Activated T-helper 1 cell treated with anti-CD3 and anti-CD28 coated beads, Interleukin-12 subunit alpha, Interleukin-12 subunit beta, Interleukin-2, Interleukin-4 antibody, amounts not matched to agents 30 ng/mL and 10 ng/mL and 1 ng/mL, durations not matched to agents 14 hours and 24 hours and 36 hours (primary cell): Measurements from ENCODE around the gene CD44. TPM values are rescaled to one million over a fixed set of nuclear protein-coding genes. Genes with fewer than 3 reads are reported as not detected.

ENCODE experiments used
- DNase-seq: peaks from one replicate; pipeline ENCODE4 v3.0.0; 2021; ENCODE audit warnings: low spot score
- H3K27ac Mint-ChIP-seq: one replicate; pipeline ENCODE4 v1.8.0; 2021; ENCODE audit warnings: mild to moderate bottlenecking, mixed read lengths
- H3K27me3 Mint-ChIP-seq: one replicate; pipeline ENCODE4 v1.8.0; 2022; ENCODE audit warnings: mild to moderate bottlenecking, moderate library complexity, mixed read lengths; ENCODE audit not compliant: insufficient read depth
- H3K36me3 Mint-ChIP-seq: one replicate; pipeline ENCODE4 v1.8.0; 2021; ENCODE audit warnings: low read depth, mixed read lengths
- H3K4me1 Mint-ChIP-seq: one replicate; pipeline ENCODE4 v1.8.0; 2021; ENCODE audit warnings: low read depth, mixed read lengths
- H3K4me3 Mint-ChIP-seq: one replicate; pipeline ENCODE4 v1.8.0; 2021; ENCODE audit warnings: mild to moderate bottlenecking, moderate library complexity, mixed read lengths
- H3K9me3 Mint-ChIP-seq: one replicate; pipeline ENCODE4 v1.8.0; 2021; ENCODE audit warnings: mixed read lengths
- intact Hi-C: fragments of 100-400 bp; cut with micrococcal nuclease; formaldehyde crosslinking; loops from one replicate; pipeline ENCODE4 v1.15.1; 2024
- total RNA-seq: library from RNA; stranded (reverse); gene quantifications from 2 replicates; pipeline ENCODE4 v1.2.3, GENCODE V29; 2022

The CD44 gene
- total RNA-seq, 1 donor from 2014 or later, result 547 TPM

GRCh38 chr11:35135222-35135621 lies 3.7 kb upstream of the CD44 start:
- Mint-ChIP-seq H3K4me3 (no peak overlapping the region), H3K9me3 (no peaks in the 10 kb centered on the region), H3K4me1 (peaks cover 40% of the 10 kb centered on the region), H3K36me3 (peaks cover 10% of the 10 kb centered on the region), H3K27ac (no peak overlapping the region), H3K27me3 (peaks cover 4% of the 10 kb centered on the region)
- no peak for DNase-seq
- intact Hi-C loops, result no loop called here

GRCh38 chr11:35136311-35136710 lies 2.7 kb upstream of the CD44 start:
- intact Hi-C loops, result no loop called here
- Mint-ChIP-seq H3K9me3 (no peaks in the 10 kb centered on the region), H3K4me1 (peaks cover 46% of the 10 kb centered on the region), H3K27me3 (peaks cover 4% of the 10 kb centered on the region), H3K36me3 (peaks cover 17% of the 10 kb centered on the region), H3K27ac (no peak overlapping the region), H3K4me3 (no peak overlapping the region)
- DNase-seq, result no peak

- H3K27ac Mint-ChIP-seq, result peak overlapping the region; percentile 93
- intact Hi-C loops, result no loop called here
Measured at GRCh38 chr11:35138058-35138457, 913 bp upstream of the CD44 start.

GRCh38 chr11:35138606-35138942 lies 397 bp upstream of the CD44 start:
- Mint-ChIP-seq H3K4me3 (peak overlapping the region; percentile 97), H3K36me3 (peaks cover 31% of the 10 kb centered on the region)
- intact Hi-C loops, result no loop called here

More at GRCh38 chr11:35138058-35138457, 913 bp upstream of the CD44 start:
- Mint-ChIP-seq H3K36me3 (peaks cover 31% of the 10 kb centered on the region), H3K9me3 (no peaks in the 10 kb centered on the region), H3K4me1 (peaks cover 52% of the 10 kb centered on the region), H3K27me3 (no peaks in the 10 kb centered on the region), H3K4me3 (peak overlapping the region; percentile 97)
- no peak for DNase-seq

GRCh38 chr11:35139722-35140282 lies 831 bp downstream of the CD44 start:
- H3K36me3 Mint-ChIP-seq, result peaks cover 42% of the 10 kb centered on the region

More at GRCh38 chr11:35138606-35138942, 397 bp upstream of the CD44 start:
- H3K9me3 Mint-ChIP-seq, result no peaks in the 10 kb centered on the region
- H3K27me3 Mint-ChIP-seq, result no peaks in the 10 kb centered on the region
- DNase-seq, result no peak
- peaks cover 52% of the 10 kb centered on the region for H3K4me1 Mint-ChIP-seq
- H3K27ac Mint-ChIP-seq, result peak overlapping the region; percentile 93

GRCh38 chr11:35141071-35141470 lies 2.1 kb downstream of the CD44 start:
- intact Hi-C loops, result loop anchor here (10.0 kb wide), 2 partner anchors 896 to 1284 kb away; no protein-coding TSS in a partner anchor
- Mint-ChIP-seq H3K4me3 (peak overlapping the region; percentile 97), H3K4me1 (peaks cover 67% of the 10 kb centered on the region), H3K27ac (peak overlapping the region; percentile 93), H3K36me3 (peaks cover 53% of the 10 kb centered on the region), H3K27me3 (no peaks in the 10 kb centered on the region), H3K9me3 (no peaks in the 10 kb centered on the region)
- no peak for DNase-seq

More at GRCh38 chr11:35139722-35140282, 831 bp downstream of the CD44 start:
- Mint-ChIP-seq H3K27ac (peak overlapping the region; percentile 93), H3K27me3 (no peaks in the 10 kb centered on the region), H3K4me3 (peak overlapping the region; percentile 97), H3K4me1 (peaks cover 58% of the 10 kb centered on the region), H3K9me3 (no peaks in the 10 kb centered on the region)
- DNase-seq, result no peak
- intact Hi-C loops, result loop anchor here (1.0 to 10.0 kb wide), 5 partner anchors 14 to 1285 kb away; no protein-coding TSS in a partner anchor

GRCh38 chr11:35141571-35141971 lies 2.6 kb downstream of the CD44 start:
- Mint-ChIP-seq H3K9me3 (no peaks in the 10 kb centered on the region), H3K27me3 (no peaks in the 10 kb centered on the region), H3K4me3 (peak overlapping the region; percentile 97), H3K27ac (peak overlapping the region; percentile 93), H3K4me1 (peaks cover 72% of the 10 kb centered on the region), H3K36me3 (peaks cover 58% of the 10 kb centered on the region)
- no peak for DNase-seq
- intact Hi-C loops, result loop anchor here (10.0 kb wide), 2 partner anchors 897 to 1283 kb away; no protein-coding TSS in a partner anchor

GRCh38 chr11:35142481-35143075 lies 3.6 kb downstream of the CD44 start:
- intact Hi-C loops, result loop anchor here (2.0 to 10.0 kb wide), 3 partner anchors 784 to 1282 kb away; partner anchors contain the start of gene ABTB2
- peak overlapping the region; percentile 56 for H3K27ac Mint-ChIP-seq
- no peak for DNase-seq
- peak overlapping the region; percentile 97 for H3K4me3 Mint-ChIP-seq
- H3K36me3 Mint-ChIP-seq, result peaks cover 68% of the 10 kb centered on the region
- no peaks in the 10 kb centered on the region for H3K27me3 Mint-ChIP-seq
- no peaks in the 10 kb centered on the region for H3K9me3 Mint-ChIP-seq
- H3K4me1 Mint-ChIP-seq, result peaks cover 78% of the 10 kb centered on the region

GRCh38 chr11:35143297-35144135 lies 4.5 kb downstream of the CD44 start:
- Mint-ChIP-seq H3K4me1 (peaks cover 78% of the 10 kb centered on the region), H3K36me3 (peaks cover 73% of the 10 kb centered on the region), H3K27ac (peak overlapping the region; percentile 93), H3K9me3 (no peaks in the 10 kb centered on the region), H3K4me3 (peak overlapping the region; percentile 97), H3K27me3 (no peaks in the 10 kb centered on the region)
- no peak for DNase-seq
- intact Hi-C loops, result loop anchor here (1.0 to 10.0 kb wide), 6 partner anchors 60 to 1281 kb away; partner anchors contain the start of genes ABTB2, APIP and PDHX

GRCh38 chr11:35144136-35144741 lies 5.3 kb downstream of the CD44 start:
- peaks cover 80% of the 10 kb centered on the region for H3K36me3 Mint-ChIP-seq
- no peaks in the 10 kb centered on the region for H3K9me3 Mint-ChIP-seq
- intact Hi-C loops, result loop anchor here (1.0 to 10.0 kb wide), 5 partner anchors 61 to 1281 kb away; partner anchors contain the start of genes APIP and PDHX
- no peaks in the 10 kb centered on the region for H3K27me3 Mint-ChIP-seq
- peak overlapping the region; percentile 93 for H3K27ac Mint-ChIP-seq
- H3K4me3 Mint-ChIP-seq, result peak overlapping the region; percentile 97
- peaks cover 84% of the 10 kb centered on the region for H3K4me1 Mint-ChIP-seq
- DNase-seq, result peak; percentile 69

- Mint-ChIP-seq H3K27me3 (no peaks in the 10 kb centered on the region), H3K9me3 (no peaks in the 10 kb centered on the region), H3K36me3 (peaks cover 85% of the 10 kb centered on the region), H3K27ac (peak overlapping the region; percentile 93), H3K4me3 (peak overlapping the region; percentile 97), H3K4me1 (peaks cover 89% of the 10 kb centered on the region)
- no peak for DNase-seq
- intact Hi-C loops, result loop anchor here (1.0 to 10.0 kb wide), 5 partner anchors 62 to 1280 kb away; partner anchors contain the start of genes APIP and PDHX
Measured at GRCh38 chr11:35144806-35145205, 5.8 kb downstream of the CD44 start.

GRCh38 chr11:35145271-35145670 lies 6.3 kb downstream of the CD44 start:
- H3K9me3 Mint-ChIP-seq, result no peaks in the 10 kb centered on the region
- intact Hi-C loops, result loop anchor here (2.0 to 10.0 kb wide), 4 partner anchors 90 to 1280 kb away; partner anchors contain the start of genes APIP and PDHX
- H3K27me3 Mint-ChIP-seq, result no peaks in the 10 kb centered on the region
- H3K4me3 Mint-ChIP-seq, result peak overlapping the region; percentile 97
- H3K36me3 Mint-ChIP-seq, result peaks cover 85% of the 10 kb centered on the region
- DNase-seq, result no peak
- H3K27ac Mint-ChIP-seq, result peak overlapping the region; percentile 93
- H3K4me1 Mint-ChIP-seq, result peaks cover 92% of the 10 kb centered on the region
